ENCODE measurements around the gene CCDC154.
"Not testable (repeated sequence)": the region's sequence is repeated elsewhere in the genome, so short reads cannot be mapped to it uniquely, and the experiment has no call there.

The CCDC154 gene

DNA sequence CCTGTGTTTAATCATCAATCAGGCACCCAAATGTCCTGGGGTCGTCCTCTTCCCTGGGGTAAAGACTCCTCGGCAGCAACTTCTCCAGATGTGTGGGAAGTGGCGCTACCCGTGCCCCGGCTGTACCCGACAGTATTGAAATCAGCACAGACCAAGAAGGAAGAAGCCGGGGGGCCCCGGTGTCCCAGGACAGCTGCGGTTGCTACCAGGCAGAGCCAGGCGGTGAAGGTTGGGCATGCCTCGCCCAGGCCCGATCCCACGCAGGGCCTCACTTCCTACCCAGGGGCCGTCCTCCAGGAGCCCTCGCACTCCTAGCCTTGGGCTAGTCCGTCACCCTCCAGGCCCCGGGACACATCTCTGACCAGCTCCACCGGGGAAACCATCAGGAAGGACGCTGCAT, 9.0 kb upstream of the CCDC154 start:
- DNase-seq (ENCODE audit: low spot score), result no peak

DNA sequence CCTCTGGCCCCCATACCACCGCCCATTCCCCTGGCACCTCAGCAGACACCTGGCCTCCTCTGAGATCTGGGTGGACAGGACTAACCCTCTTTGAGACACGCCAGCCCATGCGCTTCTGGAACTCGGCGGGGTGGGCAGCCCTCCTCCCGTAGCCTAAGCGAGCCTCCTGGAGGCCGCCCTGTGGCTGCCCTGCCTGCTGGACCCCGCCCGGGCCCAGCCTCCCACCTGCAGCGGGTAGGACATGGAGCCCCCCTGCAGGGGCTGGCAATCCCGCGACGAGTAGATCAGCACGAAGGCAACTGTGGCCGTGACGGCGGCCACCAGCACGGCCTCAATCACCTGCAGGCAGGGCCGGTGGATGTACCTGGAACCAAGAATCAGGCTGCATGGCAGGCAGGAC, 8.2 kb upstream of the CCDC154 start:
- no peak for DNase-seq (ENCODE audit: low spot score)

DNA sequence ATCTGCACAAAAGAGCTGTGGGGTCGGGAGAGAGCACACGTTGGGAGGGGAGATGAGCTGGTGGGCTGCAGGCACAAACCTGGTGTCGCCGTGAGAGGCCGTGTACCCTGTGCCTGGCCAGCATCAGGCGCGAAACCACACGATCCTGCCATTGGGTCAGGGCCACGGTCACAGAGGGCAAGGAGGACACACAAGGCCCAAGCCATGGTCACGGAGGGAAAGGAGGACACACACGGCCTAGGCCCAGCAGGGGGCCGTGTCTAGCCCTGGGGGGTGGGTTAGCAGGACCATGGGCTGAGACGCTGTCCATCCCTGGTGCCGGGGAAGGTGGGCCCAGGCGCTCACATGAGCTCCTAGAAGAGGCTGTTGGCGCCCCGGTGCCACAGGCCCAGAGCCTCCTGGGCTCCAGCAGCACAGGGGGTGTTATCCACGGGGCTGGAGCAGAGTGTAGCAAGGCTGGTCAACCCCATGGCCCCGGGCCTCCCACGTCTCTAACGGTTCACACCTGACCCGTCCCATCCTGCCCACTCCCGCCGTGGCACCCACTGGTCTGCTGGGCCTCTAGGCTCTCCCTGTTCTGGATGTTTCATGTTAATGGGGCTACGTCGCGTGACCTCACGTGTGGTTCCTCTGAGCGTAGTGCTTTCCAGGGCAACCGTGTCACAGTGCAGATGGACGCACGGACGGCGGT, 7.5 kb upstream of the CCDC154 start:
- no peak for DNase-seq (ENCODE audit: low spot score)

DNA sequence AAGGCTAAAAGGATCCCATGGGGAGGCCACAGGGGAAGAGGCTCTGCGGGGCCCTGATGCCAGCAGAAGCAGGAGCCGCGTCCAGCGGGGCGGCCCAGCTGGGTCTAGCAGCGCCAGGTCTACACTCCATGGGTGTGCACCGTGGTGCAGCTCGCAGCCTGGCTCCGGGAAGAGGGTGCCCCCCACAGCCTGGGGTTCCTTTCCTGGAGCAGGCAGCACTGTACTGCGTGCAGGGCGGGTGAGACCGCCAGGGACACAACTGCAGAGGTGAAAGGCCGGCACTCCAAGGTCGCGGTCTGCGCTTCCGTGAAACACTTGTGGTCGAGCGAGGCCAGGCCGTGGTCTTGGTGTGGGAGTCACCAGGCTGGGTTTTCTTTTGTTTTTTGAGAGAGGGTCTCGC, 6.5 kb upstream of the CCDC154 start:
- no peak for DNase-seq (ENCODE audit: low spot score)

DNA sequence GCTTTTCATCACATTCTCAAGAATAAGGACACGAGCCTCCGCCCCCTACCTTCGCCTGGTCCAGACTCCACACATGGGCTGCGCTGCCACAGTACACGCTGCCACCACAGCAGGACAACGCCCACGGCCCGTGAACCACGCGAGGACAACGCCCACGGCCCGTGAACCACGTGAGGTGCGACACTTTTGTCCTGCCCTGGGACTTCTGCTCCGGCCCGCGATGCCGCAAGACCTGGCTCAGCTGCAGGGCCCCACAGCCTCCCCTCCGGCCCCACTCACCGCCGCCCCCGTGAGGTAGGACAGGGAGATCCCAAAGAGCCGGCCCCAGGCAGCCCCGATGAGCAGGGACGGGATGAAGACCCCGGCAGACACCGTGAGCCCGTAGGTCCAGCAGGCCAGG, 5.9 kb upstream of the CCDC154 start:
- no peak for DNase-seq (ENCODE audit: low spot score)

DNA sequence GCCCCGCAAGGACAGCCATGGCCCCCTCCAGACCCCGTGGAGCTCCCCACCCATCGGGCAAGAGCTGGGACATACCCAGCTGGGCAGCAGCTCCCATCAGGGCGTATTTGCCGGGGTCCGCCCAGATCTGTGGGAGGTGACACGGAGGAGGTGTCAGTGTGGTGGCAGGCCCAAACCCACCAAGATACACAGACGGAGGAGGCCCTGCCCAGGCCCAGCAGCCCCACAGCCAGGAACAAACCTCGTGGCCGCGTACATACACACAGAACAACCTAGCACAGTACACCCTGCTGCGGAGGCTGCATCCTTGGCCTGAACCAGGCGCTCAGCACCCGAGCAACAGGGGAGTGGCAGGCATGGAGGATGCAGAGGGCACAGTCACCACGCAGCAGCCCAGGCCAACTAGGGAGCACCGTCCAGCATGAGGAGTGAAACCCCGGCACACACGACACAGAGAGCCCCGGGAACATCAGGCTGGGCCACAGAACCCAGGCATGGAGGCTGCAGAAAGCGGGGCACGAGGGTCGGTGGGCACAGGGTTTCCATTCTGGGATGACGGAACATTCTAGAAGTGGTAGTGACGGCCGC, 4.9 kb upstream of the CCDC154 start:
- no peak for DNase-seq (ENCODE audit: low spot score)

DNA sequence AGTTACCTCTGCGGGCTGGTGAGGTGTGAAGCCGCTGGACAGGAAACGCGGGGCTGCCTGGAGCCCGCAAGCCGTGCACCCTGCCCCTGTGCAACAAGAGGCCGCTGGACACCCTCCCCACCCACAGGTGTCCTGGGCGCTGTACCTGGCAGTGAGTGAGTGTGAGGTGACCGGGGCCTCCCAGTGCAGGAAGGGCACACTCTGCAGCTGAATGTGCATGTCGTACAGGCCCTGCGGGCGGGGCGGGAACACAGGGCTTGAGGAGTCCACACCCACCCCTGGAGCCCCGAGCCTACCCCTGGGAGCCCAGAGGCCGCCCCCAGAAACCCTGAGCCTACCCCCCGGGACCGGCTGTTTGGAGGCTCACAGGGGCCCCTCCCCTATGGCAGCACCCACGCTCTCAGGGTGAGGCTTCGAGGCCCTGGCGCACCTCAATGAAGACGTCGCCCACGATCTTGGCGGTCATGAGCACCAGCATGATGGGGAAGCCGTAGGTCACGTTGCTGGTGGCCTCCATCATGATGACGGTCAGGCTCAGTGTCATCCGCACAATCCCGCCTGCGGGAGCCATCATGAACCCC, 4.3 kb upstream of the CCDC154 start:
- DNase-seq (ENCODE audit: low spot score), result no peak

DNA sequence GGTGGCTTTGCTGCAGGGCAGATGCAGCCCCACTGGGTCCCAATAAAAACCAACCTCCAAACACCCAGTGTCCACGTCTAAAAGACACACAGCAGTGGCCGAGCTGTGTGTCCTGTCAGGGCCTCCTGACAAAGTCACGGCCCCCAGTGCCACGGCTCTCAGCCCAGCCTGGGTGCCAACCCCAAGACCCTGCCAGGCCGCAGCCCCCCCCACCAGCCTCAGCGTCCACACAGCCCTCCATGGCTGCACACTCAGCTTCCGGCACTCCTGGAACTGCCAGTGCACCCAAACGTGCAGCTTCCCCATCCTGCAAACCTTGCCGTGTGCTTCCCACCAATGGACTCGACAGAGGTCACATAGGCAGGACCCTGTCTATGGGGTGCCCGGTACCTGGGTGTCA, 3.6 kb upstream of the CCDC154 start:
- no peak for DNase-seq (ENCODE audit: low spot score)

DNA sequence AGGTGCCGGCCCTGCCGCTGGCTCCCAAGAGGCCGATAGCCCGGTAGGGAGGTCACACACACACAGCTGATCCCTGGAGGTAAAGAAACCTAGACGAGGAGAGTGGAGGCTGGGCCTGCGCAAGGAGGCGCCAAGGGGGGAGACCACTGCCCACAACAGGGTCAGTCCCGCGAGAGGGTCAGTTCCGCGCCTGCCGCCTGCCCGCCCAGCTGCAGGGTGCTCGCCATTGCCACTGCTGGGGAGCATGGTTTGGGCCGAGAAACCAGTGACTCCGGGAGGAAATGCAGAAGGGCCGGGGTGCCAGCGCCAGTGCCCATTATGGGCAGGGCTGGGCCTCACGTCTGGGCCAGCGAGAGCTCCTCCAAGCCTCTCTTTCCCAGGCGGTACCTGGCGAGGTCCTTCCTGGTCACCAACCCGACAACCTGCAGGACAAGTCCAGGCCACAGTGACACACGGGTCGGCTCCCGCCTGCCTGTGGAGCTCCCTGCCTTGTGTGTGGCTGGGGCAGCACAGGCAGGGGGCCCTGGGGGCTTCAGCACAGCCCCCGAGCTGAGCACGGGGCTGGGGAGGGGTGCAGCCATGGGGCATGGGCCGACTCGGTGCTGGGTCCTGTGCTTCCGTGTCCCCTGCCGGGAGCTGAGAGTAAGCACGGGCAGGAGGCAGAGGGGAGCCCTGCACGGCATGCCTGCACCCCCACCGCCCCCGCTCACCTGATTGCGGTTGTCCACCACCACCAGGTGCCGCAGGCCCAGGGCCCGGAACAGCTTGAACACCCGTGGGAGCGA, 2.1 kb upstream of the CCDC154 start:
- no peak for DNase-seq (ENCODE audit: low spot score)

DNA sequence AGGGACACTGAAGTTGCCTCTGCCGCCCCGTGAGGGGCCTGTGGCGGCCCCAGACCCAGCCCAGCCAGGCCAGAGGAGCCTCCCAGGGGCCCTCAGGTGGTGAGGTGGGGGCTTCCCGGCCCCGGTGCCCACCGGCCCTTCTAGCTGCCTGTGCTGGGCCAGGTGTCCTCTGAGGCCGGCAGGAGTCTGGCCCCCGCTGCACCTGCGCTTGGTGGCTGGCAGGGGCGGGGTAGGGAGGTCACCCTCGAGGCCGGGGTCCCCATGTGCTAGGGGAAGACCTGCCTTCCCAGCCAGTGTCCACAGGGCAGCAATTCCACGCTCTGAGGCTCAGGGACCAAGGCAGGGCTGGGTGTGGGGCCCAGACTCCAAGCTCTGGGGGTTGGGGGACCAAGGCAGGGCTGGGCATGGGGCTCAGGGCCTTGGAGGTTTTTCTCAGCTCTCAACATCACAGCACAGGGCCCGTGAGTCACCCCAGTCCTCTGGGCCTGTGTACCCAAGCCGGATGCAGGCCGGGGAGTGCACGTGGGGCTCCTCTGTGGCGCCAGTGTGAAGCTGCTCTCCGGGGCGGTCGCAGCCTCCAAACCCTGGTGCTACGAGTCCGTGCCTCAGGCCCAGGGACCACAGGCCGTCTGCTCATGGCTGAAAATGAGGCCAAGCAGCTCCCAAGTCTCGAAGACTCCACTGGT, 1.3 kb upstream of the CCDC154 start:
- no peak for DNase-seq (ENCODE audit: low spot score)

DNA sequence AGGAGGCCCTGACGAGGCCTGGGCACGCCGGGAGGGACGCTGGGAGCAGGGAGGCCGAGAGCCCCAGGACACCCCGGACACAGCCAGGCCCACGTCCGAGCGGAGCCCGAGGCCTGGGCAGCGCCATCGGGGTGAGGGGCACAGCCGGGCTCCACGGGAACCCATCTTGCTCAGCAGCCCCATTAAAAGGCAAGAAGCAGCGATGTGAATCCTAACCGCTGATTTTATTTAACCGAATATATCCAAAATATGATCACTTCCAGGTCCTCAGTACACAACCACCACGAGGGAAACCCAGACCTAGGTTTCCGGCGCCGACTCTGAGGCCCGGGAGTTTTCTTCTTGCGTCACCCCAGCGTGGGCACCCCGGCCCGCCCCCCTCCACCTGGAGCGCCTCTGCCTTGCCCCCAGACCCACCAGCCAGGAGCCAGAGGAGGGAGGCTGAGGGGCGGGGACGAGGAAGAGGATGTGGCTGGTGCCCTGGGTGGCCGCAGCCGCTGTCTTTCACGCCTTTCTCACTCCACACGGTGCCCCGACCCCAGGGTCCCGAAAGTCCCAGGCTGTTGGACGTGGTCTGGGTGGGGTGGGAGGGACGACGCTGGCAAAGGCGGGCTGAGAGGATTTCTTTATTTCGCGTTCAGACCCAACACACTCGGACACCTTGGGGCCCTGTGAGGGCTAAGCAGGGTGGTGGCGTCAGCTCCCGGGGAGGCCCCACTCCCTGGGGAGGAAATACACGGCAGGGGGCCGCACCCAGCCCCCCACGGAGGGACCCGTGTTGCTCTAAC, 568 bp upstream of the CCDC154 start:
- no peak for DNase-seq (ENCODE audit: low spot score)

DNA sequence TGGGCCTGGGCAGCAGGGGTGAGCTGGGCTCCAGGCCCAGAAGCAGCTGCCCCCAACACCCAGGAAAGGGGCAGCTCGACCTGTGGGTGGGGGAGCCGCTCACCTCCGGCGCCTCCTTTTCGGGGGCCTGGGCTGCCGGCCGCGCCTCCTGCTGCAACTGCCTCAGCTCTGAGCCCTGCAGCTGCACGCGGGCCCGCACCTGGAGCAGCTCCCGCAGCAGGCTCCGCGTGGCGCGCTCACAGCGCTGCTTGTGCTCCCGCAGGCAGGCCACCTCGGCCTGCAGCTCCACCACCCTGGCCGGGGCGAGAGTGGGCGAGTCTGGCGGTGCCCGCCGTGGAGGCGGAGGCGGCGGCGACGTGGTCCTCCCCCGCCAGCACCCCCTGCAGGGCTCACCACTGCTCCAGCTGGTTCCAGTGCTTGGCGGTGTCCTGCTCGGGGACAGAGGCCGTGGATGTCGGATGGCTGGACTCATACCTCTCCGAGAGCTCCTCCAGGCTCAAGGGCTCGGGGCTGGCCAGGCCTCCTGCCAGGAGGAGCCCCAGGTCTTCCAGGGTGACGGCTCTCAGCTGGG, 868 bp downstream of the CCDC154 start:
- DNase-seq (ENCODE audit: low spot score), result no peak

DNA sequence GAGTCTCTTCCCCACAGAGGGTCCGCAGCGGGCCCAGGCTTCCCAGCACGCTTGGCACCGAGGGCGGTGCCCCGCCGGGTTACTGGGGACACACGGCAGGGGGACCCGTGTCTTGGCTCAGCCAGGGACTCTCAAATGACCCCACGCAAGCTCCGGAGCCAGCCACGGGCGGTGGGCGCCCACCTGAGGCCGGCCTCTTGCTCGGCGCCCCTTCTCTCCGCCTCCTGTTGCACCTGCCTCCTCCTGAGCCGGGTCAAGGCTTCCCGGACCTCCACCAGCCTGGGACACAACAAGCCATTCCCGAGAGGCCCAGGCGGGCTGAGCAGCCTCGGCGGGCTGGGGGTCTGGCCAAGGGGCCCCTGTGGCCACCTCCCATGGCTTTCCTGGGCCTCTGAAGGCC, 1.7 kb downstream of the CCDC154 start:
- DNase-seq (ENCODE audit: low spot score), result no peak

DNA sequence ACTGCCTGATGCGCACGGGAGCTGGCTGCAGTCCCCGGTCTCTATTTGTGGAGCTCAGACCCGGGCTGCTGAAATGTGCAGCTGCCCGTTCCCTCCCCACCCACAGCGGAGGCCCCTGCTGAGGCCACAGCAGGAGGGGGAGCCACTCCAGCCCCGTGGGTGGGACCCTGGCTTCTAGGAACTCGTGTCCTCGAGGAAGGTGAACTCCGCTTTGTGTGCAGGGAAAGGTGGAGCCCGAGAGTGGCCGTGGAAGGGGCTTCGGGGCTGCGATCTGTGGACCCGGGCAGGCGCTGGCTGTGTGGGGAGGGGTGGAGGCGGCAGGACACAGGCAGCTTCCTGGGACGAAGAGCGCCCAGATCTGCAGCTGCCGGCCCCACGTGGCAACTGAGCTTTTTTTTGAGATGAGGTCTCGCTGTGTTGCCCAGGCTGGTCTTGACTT, 2.9 kb downstream of the CCDC154 start:
- DNase-seq (ENCODE audit: low spot score), result no peak

DNA sequence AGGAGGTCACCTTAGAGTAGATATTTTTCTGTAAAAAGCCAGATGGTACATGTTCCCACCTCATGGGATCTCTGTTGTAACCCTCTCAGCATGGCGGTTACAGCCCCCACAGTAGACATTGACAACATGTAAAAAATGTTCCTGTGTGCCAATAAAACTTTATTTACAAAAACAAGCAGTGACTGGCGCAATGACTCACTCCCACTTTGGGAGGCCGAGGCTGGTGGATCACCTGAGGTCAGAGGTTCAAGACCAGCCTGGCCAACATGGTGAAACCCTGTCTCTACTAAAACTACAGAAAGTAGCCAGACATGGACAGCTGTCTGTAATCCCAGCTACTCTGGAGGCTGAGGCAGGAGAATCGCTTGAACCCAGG, 4.7 kb downstream of the CCDC154 start:
- DNase-seq (ENCODE audit: low spot score), result not testable (repeated sequence)

DNA sequence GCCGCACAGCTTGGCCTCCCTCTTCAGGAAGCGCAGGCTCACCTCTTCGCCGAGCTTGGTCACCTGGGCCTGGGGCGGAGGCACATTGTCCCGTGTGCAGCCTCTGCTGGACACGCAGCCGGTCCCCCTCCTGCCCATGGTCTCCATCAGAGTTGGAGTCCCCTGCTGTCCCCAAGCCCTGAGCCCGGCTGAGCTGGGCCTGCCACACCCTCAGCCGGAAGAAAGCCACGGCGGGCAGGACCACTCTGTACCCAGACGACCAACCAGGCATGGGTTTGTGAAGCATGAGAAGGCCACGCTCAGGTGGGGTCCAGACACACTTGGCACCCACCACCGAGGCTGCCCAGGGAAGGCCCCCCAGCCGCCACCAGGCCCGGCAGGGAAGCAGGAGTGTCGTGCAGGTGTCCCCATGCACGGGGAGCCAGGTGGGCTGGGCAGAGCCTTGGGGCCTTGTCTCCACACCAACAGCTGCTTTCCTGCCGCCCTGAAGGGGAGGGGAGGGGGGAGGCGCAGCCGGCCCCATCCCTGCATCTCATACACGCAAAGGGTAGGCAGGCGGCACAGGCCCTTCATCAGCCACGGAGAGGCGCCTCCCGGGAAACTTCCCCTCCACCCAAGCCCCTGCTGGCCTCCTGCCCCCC, 5.2 kb downstream of the CCDC154 start:
- DNase-seq (ENCODE audit: low spot score), result no peak

DNA sequence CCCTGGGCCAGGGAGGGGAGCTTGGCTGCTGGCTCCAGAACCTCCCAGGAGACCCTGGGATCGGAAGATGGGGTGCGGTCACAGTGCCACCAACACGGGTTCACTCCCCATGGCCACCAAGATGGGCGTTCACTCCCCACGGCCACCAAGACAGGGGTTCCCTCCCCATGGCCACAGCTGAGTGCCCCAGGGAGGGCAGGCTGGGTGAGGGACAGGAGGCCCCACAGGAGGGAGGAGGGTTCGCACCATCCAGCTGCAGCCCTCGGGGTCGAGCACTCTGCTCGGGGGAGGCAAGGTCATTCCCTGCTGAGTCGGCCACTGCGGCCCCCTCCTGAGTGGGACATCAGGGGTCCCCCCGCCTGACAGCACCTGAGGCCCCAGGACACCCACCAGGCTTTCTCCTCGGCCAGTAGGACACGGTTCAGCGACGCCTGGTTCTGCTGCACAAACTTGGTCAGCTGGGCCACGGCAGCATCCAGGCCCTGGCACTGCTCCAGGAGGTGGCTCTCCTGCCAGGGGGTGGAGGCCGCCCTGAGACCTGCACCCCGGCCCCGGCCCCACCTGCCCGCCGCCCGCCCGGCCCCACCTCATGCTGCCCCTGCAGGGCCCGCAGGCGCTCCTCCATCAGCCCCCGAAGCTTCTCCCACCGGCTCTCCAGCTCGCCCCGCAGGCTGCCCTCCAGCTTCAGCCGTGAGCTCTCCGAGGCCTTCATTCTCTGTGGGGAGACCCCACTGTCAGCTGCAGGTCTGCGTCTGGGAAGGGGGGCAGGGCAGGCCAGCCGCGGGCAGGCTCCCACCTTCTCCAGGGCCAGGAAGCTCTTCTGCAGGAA, 5.9 kb downstream of the CCDC154 start:
- DNase-seq (ENCODE audit: low spot score), result no peak

DNA sequence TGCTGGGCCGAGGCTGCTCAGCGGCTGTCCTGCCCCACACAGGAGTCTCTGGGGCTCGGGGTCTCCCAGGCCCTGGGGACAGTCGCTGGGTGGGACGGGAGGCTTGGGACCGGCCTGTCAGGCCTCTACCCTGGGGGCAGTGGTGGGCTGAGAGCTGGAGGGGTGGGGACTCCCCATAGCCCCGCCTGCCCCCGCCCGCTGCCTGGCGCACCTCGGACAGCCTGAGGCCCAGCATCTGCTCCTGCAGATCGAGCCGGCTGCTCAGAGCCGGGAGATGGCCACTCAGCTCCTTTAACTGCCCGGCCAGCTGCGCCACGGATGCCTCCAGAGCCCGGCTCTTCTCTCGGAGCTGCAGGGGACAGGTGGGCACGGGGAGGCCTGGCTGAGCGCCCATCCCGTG, 6.8 kb downstream of the CCDC154 start:
- no peak for DNase-seq (ENCODE audit: low spot score)

DNA sequence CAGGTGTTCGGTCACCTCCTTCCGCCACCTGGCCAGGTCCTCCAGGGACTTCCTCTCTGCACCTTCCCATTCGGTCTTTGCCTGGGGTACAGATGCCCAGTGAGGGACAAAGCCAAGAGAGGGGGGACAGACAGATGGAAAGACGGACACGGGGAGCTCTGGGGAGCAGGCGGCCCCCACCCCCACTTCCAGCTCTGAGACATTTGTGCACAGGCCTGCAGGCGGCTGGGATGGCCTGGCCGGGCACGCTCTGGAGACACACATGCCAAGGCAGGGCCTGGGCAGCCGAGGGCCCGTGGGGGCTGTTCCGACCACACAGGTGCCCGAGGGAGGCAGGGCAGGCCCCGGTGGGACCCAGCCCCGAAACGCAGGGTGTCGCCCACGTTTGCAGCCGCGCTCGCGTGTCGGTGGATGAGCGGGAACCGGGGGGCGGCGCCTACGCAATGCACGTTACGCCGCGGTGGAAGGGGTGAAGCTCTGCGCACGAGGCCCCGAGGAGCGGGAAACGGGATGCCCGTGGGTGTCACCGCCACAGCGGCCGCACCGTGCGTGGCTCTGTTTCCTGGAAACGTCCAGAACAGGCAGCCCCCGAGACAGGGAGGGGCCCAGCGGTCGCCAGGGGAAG, 7.5 kb downstream of the CCDC154 start:
- no peak for DNase-seq (ENCODE audit: low spot score)

All from left forelimb (tissue), 1 donor.